Measurements from ENCODE around the gene GNAL.

Gene GNAL

DNA sequence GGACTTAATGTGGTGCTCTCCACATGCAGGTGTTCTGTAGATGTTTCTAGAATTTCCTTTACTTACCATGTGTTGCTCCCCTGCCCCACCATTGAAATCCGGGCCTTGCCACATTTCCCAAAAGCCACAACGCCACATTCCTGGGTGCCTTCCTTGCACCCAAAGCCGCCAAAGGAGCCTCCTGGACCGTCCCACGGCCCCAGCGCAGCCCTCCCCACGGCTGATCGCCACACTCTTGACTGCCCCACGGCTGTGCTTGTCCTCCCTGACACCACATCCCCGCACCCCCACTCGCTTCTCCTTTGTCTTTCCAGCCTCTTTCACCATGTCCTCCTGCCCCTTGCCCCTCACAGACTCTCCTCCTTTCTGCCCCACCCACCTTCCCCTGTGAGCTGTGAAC is 121.9 kb downstream of the GNAL start:
- Histone ChIP-seq H3K9me3 (no peaks in the 10 kb centered on the region), H3K4me3 (no peak overlapping the region), H3K27me3 (no peaks in the 10 kb centered on the region), H3K36me3 (no peaks in the 10 kb centered on the region), H3K4me1 (no peaks in the 10 kb centered on the region), H3K27ac (no peak overlapping the region)
- no peak for DNase-seq
- intact Hi-C loops (cut with DNase I; ENCODE audit: low total_unique reads) = no loop called here
- TF ChIP-seq, protein P1, sequence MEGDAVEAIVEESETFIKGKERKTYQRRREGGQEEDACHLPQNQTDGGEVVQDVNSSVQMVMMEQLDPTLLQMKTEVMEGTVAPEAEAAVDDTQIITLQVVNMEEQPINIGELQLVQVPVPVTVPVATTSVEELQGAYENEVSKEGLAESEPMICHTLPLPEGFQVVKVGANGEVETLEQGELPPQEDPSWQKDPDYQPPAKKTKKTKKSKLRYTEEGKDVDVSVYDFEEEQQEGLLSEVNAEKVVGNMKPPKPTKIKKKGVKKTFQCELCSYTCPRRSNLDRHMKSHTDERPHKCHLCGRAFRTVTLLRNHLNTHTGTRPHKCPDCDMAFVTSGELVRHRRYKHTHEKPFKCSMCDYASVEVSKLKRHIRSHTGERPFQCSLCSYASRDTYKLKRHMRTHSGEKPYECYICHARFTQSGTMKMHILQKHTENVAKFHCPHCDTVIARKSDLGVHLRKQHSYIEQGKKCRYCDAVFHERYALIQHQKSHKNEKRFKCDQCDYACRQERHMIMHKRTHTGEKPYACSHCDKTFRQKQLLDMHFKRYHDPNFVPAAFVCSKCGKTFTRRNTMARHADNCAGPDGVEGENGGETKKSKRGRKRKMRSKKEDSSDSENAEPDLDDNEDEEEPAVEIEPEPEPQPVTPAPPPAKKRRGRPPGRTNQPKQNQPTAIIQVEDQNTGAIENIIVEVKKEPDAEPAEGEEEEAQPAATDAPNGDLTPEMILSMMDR (IDR thresholded peaks at IDR 0.05) = no peak

DNA sequence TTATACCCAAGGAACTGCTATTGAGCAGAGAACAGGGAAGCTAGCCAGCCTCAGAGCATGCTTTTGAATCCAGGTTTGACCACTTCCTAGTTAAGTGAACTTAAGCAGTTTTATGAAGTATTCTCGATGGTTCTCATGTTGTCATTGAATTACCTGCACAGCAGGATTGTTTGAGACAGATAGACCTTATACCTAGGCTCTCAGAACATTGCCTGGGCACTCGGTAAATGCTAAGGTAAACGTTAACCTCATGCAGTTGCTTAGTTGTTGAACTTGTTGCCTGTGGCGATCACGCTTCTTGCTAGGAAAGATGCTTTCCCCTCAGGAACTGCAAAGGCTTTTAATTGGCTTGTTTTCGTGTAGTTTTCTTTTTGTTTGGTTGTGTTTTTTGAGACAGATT is 128.2 kb downstream of the GNAL start:
- Histone ChIP-seq H3K4me1 (no peaks in the 10 kb centered on the region), H3K36me3 (no peaks in the 10 kb centered on the region), H3K27ac (no peak overlapping the region), H3K4me3 (no peak overlapping the region), H3K9me3 (no peaks in the 10 kb centered on the region), H3K27me3 (no peaks in the 10 kb centered on the region)
- intact Hi-C loops (cut with DNase I; ENCODE audit: low total_unique reads) = no loop called here
- no peak for DNase-seq
- TF ChIP-seq, protein P1 (IDR thresholded peaks at IDR 0.05) = no peak

DNA sequence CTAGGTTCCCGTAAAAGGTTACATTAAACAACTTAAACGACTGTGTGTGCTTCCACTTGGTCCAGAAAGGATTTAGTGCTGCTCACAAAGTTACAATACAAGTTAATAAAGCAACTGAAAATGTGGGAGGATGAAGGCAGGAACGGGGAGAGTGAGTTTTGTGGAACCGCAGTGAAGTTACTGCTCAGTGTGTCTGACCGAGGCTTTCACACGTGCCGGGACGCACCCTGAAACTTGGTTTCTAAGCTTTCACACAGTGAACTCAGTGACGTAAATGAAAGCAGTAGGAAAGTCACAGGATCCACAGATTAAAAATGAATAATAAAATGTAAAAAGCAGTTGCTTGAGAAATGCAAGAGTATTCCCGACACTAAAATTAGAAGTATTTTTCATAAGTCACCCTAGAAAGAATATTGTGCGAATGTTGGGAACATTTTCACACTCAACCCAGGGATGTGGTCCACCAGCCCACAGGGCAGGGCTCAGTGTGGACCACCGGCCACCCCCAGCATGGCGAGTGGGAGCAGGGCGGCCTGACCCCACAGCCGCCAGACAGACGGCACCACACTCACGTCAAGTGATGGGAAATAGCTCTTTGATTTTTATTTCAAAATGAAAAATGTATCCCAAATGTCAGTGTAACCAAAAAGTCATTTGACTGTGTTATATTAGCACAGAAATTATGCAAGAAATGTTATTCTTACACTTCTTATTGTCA is 129.6 kb downstream of the GNAL start:
- DNase-seq = no peak
- Histone ChIP-seq H3K4me3 (no peak overlapping the region), H3K27ac (no peak overlapping the region), H3K27me3 (no peaks in the 10 kb centered on the region), H3K36me3 (no peaks in the 10 kb centered on the region), H3K9me3 (no peaks in the 10 kb centered on the region), H3K4me1 (no peaks in the 10 kb centered on the region)
- intact Hi-C loops (cut with DNase I; ENCODE audit: low total_unique reads) = no loop called here
- TF ChIP-seq, protein P1 (IDR thresholded peaks at IDR 0.05) = no peak

DNA sequence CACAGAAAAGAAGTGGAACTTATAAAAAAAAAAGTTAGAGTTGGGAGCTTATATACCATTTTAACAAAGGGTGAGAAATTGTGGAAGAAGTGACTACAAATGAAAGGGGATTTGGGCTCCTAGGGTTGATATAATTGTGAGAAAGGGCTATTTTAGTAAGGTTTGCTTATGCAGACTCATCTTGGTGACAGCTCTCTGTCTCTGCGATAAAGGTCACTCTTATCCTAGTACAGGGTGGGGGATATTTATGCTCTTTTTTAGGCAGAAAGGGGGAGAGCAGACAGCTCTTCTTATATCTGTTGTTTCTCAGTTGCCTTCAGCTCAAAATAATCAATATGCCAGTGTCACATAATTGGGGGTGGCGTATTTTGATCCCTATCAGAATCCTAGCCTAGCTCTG is 130.9 kb downstream of the GNAL start:
- DNase-seq = no peak
- H3K27me3 ChIP-seq = no peaks in the 10 kb centered on the region
- intact Hi-C loops (cut with DNase I; ENCODE audit: low total_unique reads) = no loop called here
- TF ChIP-seq, protein P1 (IDR thresholded peaks at IDR 0.05) = no peak
- no peak overlapping the region for H3K27ac ChIP-seq
- H3K4me1 ChIP-seq = no peaks in the 10 kb centered on the region
- H3K4me3 ChIP-seq = no peak overlapping the region
- no peaks in the 10 kb centered on the region for H3K36me3 ChIP-seq
- H3K9me3 ChIP-seq = no peaks in the 10 kb centered on the region

DNA sequence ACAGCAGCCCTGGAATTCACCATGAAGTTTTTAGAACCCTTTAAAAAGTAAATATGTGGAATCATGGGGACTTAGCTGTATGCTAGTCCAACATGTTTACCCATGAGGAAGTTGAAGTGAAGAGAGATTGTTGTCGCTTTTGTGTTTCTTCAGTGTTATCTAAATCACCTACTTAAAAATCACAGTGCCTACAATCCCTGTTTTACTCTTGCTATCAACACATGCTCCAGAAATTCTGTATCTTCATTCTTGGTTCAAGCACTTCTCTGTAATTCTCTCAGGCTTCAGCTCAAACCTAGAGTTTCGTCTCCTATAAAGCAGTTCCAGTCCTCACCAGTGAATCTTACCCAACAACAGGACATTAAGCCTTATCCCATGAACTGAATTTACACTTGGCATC is 131.6 kb downstream of the GNAL start:
- intact Hi-C loops (cut with DNase I; ENCODE audit: low total_unique reads) = no loop called here
- TF ChIP-seq, protein P1 (IDR thresholded peaks at IDR 0.05) = no peak

DNA sequence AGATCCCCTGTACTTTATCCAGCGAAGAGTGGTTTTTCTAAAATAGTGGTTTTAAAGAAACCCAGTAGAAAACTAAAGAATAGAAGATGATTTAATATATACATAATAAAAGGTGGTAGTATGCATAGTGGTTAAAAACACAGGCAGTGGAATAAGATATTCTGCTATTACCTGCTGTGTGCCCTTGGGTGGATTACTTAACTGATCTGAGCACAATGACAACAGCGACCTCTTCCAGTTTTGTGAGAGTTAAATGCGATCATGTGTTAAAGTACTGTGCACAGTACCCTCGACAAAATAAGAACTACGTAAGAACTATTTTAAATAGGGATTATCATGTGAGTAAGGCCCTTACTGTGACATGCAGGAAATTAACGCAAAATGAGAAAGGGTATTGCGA is 132.1 kb downstream of the GNAL start:
- intact Hi-C loops (cut with DNase I; ENCODE audit: low total_unique reads) = no loop called here
- Histone ChIP-seq H3K27ac (no peak overlapping the region), H3K27me3 (no peaks in the 10 kb centered on the region), H3K4me3 (no peak overlapping the region), H3K9me3 (no peaks in the 10 kb centered on the region), H3K36me3 (no peaks in the 10 kb centered on the region), H3K4me1 (no peaks in the 10 kb centered on the region)
- DNase-seq = no peak
- TF ChIP-seq, protein P1 (IDR thresholded peaks at IDR 0.05) = no peak

More for the DNA sequence above, 131.6 kb downstream of the GNAL start:
- Histone ChIP-seq H3K27ac (no peak overlapping the region), H3K4me3 (no peak overlapping the region), H3K27me3 (no peaks in the 10 kb centered on the region), H3K4me1 (no peaks in the 10 kb centered on the region), H3K9me3 (no peaks in the 10 kb centered on the region), H3K36me3 (no peaks in the 10 kb centered on the region)
- DNase-seq = no peak
